Left cardiac atrium (tissue), 4 donors: ENCODE data around the gene TEKT3. TPM values are rescaled to one million over a fixed set of nuclear protein-coding genes. Genes with fewer than 3 reads are reported as not detected.

Experiments
- ATAC-seq, 2 donors: fragments of 200-7000 bp; cut with Tn5 transposase; one replicate each; pipeline ENCODE4 v1.9.1; 2020; ENCODE audit warnings: mild to moderate bottlenecking in 2 of 2, moderate library complexity in 2 of 2
- DNase-seq: peaks from one replicate; pipeline ENCODE4 v3.0.0-alpha.2; 2020
- intact Hi-C, 2 donors: fragments of 100-400 bp; cut with DNase I; formaldehyde crosslinking; loops; one replicate each; pipeline versions ENCODE4 v1.14.1 to v1.15.1; 2022 to 2023
- long read RNA-seq: library from polyadenylated mRNA; unstranded; transcript quantifications from one replicate; pipeline ENCODE4 v2.0.0, GENCODE V29; 2021
- total RNA-seq, 2 donors: library from RNA; stranded (reverse); fragmentation: NEBNext Ultra II Directional; extraction: Animal tissue kit (Norgen Biotek cat#: 25700); gene quantifications; one replicate each; pipeline ENCODE4 v1.2.1, GENCODE V29; 2021
- donor health status: DM: no; HTN: yes; CAD: no.
- donor health status: DM: no; HTN: yes; CAD: no; lungs with severe emphysema.
- donor health status: DM: yes; HTN: yes; CAD: no.
- donor health status: Dilated cardiomyopathy.

The TEKT3 gene
- under 1 TPM; 0.76 to 0.80 TPM for total RNA-seq
- long read RNA-seq = 0 reads

DNA sequence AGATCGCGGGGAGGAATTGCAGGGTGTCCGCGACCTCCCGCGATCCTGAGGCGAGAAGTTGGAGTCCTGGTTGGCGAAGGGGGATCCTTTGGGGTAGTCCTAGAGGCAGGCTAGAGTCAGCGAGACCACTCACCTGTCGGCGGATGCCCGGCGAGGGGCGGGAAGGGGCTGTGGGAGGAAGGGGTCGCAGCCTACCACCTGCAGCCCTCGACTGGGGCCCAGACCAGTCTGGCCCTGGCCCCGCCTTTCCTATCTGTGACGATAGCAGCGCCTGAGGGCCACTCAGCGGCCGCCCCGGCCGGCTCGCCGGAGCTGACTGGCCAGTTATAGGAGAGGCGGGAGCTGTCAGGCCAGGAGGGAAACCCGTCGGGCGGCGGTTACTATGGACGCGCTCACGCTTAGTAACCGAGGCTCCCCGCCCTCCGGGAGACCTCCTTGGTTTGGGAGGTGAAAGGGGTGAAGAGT lies at the start of gene TEKT3:
TSS of gene TEKT3 (minus strand) at position 213 of the 465 bp plus-strand sequence. CDS start 10,012 bp downstream, outside the sequence.
- ATAC-seq = peak; percentile 100
- DNase-seq = peak; percentile 92
- intact Hi-C loops = no loop called here

DNA sequence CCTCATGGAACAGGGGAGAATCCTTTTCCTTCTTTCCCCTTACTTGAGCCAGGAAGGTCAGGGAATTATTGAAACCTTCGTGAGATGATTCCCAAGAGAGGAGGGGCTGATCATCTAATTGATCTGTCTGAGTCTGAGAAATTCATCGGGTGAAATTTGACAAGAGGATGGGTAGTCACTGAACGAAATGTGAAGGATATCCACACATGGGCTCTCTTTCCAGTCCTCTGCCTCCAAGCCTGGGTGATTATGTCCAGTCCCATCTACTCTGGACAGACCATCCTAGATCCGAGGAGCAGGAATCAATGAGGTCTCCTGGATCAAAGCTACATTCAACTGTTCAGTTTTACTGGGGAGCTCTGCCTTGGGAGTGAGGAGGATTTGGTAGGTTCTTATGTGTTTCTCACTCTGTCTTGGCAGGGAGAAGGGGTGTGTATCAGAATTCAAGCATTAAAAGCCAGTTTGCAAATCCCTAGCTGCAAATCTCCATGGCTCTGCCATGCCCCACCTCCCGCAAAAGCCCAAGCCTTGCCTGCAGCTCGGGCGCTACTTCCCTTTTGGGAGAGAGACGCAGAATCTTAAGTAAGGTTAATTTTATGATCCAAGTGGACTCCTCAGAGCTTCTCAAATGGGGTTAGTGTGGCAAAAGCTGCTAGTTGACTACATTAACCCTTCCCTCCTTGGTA lies 47.1 kb upstream of the TEKT3 start:
- DNase-seq = no peak
- ATAC-seq = peak in 1 of 2 donors; percentile 74
- intact Hi-C loops = no loop called here

DNA sequence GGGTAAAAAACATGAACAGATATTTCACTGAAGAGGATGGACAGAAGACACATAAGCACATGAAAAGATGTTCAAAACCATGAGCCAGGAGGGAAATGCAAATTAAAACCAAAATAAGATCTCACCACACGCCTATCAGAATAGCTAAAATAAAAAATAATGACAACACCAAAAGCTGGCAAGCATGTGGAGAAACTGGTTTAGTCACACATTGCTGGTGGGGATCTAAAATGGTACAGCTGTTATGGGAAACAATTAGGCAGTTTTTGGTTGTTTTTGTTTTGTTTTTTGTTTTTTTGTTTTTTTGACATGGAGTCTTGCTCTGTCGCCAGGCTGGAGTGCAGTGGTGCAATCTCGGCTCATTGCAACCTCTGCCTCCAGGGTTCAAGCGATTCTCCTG lies 44.7 kb upstream of the TEKT3 start:
- intact Hi-C loops = no loop called here

DNA sequence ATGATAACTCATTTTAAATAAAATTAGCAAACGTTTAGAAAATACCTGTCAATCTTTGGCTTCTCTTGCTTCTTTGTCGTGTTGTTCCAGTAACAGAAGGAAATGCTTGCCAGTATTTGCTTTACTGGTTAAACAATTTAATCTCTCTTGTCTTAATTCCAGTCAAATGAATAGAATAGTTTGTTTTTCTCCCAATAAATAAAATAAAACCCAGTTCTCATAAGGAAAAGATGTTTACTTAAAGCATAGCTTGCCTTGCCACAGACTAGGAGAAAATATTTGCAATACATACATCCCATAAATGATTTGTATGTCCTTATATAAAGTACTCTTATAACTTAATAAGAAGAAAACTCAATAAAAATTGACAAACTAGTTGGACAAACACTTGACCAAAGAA lies 43.9 kb upstream of the TEKT3 start:
- DNase-seq (no peak), ATAC-seq (no peak)
- intact Hi-C loops = no loop called here

More for the DNA sequence above, 44.7 kb upstream of the TEKT3 start:
- DNase-seq (no peak), ATAC-seq (no peak)

DNA sequence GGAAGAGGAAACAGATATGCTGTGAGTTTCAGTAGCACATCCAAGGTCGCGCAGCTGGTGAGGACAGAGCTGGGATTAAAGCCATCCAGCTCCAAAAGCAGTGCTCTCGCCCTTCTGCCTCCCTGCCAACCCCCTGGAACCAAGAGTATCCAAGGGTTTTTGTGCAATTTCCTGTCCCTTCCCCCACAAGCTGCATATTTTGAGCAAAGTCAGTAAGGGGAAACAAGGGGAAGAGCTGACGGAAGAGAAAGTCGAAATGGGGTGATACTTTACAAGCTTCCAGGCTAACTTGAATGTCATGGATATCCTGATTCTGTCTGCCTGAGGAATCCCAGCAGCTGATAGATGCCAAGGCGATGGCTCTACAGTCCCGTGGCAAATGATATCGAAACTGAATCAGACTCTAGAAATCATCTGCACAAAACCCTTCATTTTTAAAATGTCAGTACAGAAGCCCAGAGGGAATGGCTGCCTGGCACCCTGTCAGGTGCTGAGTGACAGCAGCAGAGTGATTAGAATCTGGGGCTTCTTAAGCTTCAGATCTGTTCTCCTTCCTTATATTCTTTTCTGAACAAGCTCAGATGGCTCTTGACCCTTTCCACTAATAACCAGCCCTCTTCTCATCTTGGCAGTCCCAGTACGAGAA lies 42.9 kb upstream of the TEKT3 start:
- intact Hi-C loops = no loop called here
- DNase-seq = peak; percentile 77
- peak; percentile 87 to 88 for ATAC-seq

DNA sequence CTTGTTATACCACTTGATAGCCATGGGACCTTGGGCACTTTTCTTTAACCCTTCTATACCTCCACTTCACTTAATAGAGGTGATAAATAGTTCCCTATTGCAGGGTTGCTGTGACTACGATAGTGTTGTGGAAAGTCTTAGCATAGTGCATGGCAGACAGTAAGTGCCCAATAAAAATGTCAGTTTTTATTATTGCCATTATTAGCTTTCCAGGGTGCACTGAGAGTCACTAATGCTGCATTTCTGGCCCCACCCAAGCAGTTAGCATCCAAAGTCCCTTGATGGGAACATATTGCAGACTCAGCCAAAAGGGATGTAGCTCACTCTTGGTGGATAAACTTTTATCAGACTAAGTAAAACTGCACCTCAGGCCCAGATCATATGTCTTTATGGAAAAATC lies 41.5 kb upstream of the TEKT3 start:
- no peak for DNase-seq
- intact Hi-C loops = no loop called here
- ATAC-seq = no peak

DNA sequence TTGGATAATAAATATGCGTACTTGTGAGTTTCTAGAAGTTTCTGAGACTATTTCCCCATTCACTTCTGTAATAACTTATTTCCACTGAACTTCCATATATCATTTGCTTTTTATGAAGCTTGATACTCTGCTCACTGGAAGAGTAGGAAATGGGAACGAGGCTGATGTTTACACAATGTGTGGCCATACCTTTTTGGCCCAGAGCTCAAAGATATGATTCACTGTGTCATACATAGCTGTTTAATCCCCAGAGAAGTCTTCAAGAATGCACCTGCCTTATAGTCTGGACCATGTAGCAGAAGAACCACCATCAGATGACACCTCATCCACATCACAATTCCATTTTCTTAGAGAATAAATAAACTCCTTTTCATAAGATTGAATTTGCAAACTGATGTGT lies 40.3 kb upstream of the TEKT3 start:
- DNase-seq (no peak), ATAC-seq (no peak)
- intact Hi-C loops = no loop called here

DNA sequence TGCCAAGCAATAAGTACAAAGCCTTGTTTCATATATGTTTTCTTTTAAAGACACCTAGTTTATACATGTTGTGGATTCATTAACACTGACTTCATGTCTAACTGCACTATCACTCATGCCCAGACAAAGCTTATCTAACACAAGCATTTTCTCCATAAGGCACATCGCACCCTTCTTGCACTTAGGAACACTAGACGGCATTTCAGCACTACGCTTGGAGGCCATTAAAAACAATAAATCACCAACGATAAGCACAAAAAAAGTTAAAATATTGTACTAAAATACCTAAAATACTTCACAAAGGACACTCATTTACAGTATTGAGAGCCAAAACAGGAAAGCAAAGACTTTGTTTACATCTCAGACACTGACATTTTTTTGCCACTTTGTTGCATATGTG lies 39.0 kb upstream of the TEKT3 start:
- DNase-seq = no peak
- intact Hi-C loops = no loop called here
- no peak for ATAC-seq

DNA sequence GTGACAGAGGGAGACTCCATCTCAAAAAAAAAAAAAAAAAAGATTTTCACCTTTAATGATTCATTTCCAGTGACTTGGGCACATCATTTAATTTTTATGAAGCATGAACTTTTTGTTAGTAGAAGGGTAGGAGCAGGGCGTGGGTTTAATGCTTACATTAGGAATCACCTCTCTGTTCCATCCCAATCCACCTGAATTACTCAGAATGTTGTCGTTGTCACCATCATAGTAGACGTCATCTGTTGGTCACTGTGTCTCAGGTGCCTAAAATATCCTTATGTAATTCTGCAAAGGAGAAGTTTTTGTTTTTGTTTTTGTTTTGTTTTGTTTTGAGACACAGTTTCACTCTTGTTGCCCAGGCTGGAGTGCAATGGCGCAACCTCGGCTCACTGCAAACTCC lies 38.3 kb upstream of the TEKT3 start:
- ATAC-seq (no peak), DNase-seq (no peak)
- intact Hi-C loops = no loop called here

DNA sequence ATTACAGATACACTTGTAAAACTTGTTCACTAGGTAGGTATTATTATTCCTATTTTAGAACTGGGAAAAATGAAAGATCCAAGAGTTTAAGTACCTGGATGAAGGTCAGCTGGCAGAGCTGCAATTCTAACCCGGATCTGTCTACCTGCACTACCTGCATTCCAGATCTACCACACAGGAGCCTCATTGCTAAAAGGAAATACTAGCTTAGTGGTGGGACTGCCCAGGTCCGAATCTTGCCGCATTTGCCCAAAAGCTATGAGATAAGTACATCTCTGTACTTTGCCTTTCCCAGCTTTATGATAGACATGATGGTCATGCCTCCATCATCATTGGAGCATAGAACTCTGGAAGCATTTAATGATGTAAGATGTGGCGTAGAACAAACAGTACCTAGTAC lies 36.8 kb upstream of the TEKT3 start:
- intact Hi-C loops = no loop called here
- DNase-seq = no peak
- ATAC-seq = no peak

DNA sequence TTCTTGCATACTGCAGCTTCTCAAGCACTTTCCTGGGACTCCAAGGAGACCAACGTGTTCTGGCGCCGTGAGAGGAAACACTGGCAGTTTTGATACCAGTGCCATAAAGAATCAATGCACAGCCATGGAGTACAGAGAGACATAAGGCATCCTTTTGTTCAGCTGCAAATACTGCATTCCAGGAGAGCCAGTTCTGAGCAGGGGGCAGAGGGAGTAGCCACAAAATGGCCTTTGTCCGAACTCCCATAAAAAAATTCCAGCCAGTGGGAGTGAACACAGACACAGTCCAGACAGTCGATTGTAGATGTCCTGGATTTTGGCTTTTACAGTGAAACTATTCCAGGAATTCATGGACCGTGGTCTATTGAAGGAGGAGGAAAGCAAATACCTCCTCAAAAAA lies 36.2 kb upstream of the TEKT3 start:
- ATAC-seq (peak; percentile 65 to 71), DNase-seq (no peak)
- intact Hi-C loops = no loop called here

DNA sequence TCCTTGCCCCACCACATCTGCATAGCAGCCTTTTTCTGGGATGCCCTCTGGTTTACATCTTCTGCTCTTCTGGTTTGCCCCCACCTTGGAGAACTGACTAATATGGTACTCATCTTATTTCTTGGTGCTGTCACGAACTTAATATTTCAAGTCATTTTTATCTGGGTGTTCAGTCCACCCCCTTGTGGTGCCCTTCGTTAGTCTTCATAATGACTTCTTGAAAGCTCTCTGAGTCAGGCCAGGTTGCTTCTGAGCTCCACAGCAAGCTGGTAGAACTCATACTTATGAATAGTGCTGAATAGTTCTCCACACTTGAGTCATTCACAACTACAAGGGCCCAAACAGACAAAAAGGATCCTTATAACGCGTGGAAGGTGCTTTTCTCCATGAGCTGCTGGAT lies 35.8 kb upstream of the TEKT3 start:
- no peak for DNase-seq
- ATAC-seq = peak; percentile 41 to 63
- intact Hi-C loops = no loop called here

DNA sequence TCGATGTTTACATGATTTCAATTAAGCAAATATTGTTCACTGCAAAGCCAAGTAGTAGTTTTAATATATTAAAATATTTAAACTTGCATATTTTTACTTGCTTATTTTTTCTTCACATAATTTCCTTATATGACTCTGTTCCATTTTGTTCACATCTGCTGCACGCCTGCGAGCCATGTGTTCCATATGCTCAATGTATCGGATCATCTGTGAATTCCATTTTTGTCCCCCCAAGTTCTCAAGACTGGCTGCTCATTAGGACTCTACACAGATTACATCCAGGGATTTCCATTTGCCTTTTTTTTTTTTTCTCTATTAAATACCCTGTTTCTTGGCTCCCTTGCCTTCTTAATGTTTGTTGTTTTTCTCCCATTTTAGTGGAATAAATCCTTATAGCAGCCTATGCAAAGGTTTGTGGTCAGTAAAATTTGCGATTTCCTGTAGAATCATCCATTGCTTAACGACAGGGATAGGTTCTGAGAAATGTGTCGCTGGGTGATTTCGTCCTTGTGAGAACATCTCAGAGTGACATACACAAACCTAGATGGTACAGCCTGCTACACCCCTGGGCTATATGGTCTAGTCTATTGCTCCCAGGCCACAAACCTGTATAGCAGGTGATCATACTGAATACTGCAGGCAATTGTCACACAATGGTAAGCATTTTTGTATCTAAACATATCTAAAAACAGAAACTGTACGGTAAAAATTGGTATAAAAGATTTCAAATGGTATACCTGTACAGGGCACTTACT lies 30.2 kb upstream of the TEKT3 start:
- ATAC-seq (no peak), DNase-seq (no peak)
- intact Hi-C loops = no loop called here

DNA sequence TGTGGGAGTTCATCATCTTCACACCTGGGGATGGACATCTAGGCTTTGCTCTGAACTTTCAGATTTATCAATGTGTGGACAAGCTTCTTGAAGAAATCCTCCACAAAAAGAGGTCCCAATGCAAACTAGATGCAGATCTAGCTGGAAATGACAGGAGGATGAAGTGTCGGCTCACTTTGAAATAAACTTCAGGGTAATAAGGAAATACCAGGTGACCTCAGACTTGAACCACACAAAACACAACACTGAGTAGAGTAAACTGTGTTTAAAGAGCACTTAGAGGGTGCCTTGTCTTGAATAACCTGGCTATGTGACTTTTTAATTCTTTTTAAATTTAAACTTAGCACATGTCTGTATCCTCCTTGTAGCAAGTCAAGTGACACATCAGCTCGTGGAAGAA lies 27.2 kb upstream of the TEKT3 start:
- intact Hi-C loops = no loop called here
- ATAC-seq (no peak), DNase-seq (no peak)

DNA sequence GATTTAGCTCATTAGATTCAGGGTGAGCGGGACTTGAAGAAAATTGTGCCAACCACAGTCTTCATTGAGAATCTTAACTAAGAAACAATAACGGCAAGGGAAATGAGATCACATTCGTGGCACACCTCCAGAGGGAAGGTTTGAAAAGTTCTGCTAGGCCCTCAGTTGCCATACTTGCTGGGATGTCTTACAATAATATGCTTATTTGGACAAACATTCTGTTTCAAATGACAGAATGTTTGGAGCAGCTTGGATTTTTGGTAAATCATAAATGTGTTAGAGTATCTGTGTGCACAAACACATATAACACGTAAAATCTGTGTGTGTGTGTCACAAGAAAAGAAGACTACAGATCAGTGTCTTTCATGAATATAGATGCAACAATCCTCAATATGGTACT lies 24.6 kb upstream of the TEKT3 start:
- DNase-seq (no peak), ATAC-seq (no peak)
- intact Hi-C loops = no loop called here

DNA sequence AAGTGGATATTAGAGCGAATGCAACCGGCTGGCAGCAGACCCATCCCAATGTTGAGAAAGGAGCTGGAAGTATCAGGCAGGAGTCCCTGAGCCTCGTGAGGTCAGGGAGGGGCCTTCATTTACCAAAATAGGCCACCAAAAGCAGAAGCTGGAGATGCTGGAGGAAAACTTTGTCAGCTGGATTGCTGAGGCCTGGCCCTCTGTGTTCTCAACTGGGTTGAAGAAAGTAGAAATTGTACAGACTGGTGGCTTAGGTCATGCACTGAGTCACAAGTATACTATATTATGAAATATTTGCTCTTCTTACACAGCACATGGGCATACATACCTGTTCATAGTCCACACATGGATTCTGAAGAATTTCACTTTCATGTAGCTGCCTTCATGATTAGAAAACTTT lies 23.2 kb upstream of the TEKT3 start:
- ATAC-seq (peak in 1 of 2 donors; percentile 75), DNase-seq (no peak)
- intact Hi-C loops = no loop called here

DNA sequence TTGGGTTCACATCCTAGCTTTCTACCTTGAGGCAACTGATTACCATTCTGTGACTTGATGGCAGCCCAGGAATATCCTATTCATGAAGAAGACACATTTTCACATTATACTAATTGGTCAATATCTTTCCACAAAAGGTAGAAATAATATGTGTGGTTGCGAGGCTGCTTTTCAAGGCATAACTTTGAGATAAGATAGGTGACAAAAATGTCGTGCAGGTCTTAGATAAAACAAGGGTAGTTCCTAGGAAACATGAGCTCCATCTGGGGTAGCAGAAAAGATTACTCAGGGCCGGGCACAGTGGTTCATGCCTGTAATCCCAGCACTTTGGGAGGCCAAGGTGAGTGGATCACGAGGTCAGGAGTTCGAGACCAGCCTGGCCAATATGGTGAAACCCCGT lies 22.3 kb upstream of the TEKT3 start:
- intact Hi-C loops = no loop called here
- no peak for DNase-seq

DNA sequence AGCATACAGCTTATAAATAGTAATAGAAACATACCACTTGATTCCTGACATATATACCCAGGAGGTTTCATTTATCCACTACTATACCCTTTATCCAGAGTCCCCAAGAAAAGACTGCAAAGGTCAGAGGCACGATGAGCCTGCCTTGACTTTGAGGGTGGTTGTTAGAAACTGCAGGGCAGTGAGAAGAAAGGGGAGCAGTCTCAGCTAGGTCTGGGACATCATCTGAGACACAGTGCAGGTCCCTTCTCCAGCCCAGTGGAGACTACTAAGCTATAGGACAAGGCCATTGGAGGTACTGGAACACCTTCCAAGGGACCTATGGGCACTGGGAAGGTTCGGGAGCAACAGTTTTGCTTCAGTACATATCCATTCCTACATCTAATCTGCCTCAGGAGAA lies 20.2 kb upstream of the TEKT3 start:
- no peak for DNase-seq
- intact Hi-C loops = no loop called here
- no peak for ATAC-seq

More for the DNA sequence above, 22.3 kb upstream of the TEKT3 start:
- no peak for ATAC-seq

DNA sequence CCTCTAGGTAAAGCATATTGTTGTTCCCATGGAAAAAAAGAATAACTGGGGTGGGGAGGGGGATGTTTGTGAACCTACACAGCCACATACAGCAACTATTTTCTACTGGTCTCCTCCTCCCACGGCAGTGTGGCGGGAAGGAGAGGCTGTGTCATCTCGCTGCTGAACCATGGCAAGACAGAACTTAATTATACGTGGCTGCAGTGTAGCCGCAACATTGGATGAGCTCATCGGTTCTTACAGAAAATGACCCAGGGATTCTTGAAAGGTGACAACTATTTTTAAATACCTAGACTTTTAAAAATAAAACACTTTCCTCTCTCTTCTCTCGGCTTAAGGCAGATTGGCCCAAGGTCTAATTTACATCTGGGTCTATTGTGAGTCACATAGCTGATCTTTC lies 19.8 kb upstream of the TEKT3 start:
- intact Hi-C loops = no loop called here
- no peak for DNase-seq
- ATAC-seq = no peak

DNA sequence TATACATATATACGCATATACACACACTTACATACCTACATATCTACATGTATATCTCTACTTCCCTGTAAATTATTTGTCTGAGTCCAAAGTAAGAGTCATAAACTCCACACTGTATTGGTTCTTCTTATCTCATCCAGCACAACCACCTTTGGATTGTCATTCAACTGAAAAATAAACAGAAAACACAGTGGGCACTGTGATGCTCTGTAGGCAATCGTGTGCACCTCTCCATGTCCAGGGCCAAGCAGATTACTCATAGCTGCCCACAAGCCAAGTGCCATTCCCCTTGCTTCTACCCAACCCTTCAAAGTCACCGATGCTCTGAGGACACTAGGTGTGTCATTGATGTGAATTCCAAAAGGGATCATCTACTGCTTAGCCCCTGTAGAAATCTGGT lies 12.9 kb upstream of the TEKT3 start:
- intact Hi-C loops = no loop called here

More for the DNA sequence above, 12.9 kb upstream of the TEKT3 start:
- no peak for ATAC-seq
- no peak for DNase-seq
